Mesenchymal stem cell (in vitro differentiated cells and primary cell): ENCODE measurements around the gene ZAR1.

ENCODE experiments used
- DNase-seq: peaks from one replicate; pipeline ENCODE4 v3.0.0-alpha.2; 2013
- H2AFZ ChIP-seq: one replicate; pipeline ENCODE4 v1.6.1; 2013; ENCODE audit warnings: low read depth, mild to moderate bottlenecking, control low read depth, inconsistent platforms, low read length, moderate library complexity
- H2AK5ac ChIP-seq: 2 replicates; pipeline ENCODE4 v1.6.1; 2013; ENCODE audit warnings: low read length, moderate library complexity, mild to moderate bottlenecking, inconsistent platforms; ENCODE audit not compliant: severe bottlenecking
- H2BK120ac ChIP-seq: one replicate; pipeline ENCODE4 v1.6.1; 2013; ENCODE audit warnings: low read depth, mild to moderate bottlenecking, inconsistent platforms, low read length, moderate library complexity
- H2BK12ac ChIP-seq, 2 experiments: one replicate each; pipeline ENCODE4 v1.6.1; 2013; ENCODE audit warnings: inconsistent platforms in 2 of 2, low read length in 2 of 2, mild to moderate bottlenecking in 2 of 2, moderate library complexity in 2 of 2, control low read depth in 1 of 2
- H2BK15ac ChIP-seq: one replicate; pipeline ENCODE4 v1.6.1; 2013; ENCODE audit warnings: mild to moderate bottlenecking, low read depth, inconsistent platforms; ENCODE audit not compliant: poor library complexity, severe bottlenecking
- H2BK5ac ChIP-seq: 2 replicates; pipeline ENCODE4 v1.6.1; 2013; ENCODE audit warnings: low read depth, mild to moderate bottlenecking, low read length, control low read depth, inconsistent platforms; ENCODE audit not compliant: poor library complexity, severe bottlenecking
- H3K14ac ChIP-seq, 2 experiments: one replicate each; pipeline ENCODE4 v1.6.1; 2013; ENCODE audit warnings: inconsistent platforms in 2 of 2, low read length in 2 of 2, control low read depth in 1 of 2, mild to moderate bottlenecking in 1 of 2, moderate library complexity in 1 of 2
- H3K18ac ChIP-seq, 2 experiments: one replicate each; pipeline ENCODE4 v1.6.1; 2013; ENCODE audit warnings: inconsistent platforms in 2 of 2, low read length in 2 of 2, control low read depth in 1 of 2, low read depth in 1 of 2, mild to moderate bottlenecking in 1 of 2
- H3K23ac ChIP-seq, 2 experiments: one replicate each; pipeline ENCODE4 v1.6.1; 2013; ENCODE audit warnings: inconsistent platforms in 2 of 2, low read length in 2 of 2, mild to moderate bottlenecking in 2 of 2, moderate library complexity in 2 of 2, control low read depth in 1 of 2
- H3K27ac ChIP-seq: 2 replicates; pipeline ENCODE4 v1.5.1; 2013; ENCODE audit warnings: mild to moderate bottlenecking, moderate library complexity, low read length, control low read depth, inconsistent platforms; ENCODE audit not compliant: poor library complexity, severe bottlenecking
- H3K27me3 ChIP-seq, 2 experiments: 2 replicates each; pipeline versions ENCODE4 v1.6.1 to v1.7.0; 2013; ENCODE audit warnings: low read length in 2 of 2, mild to moderate bottlenecking in 2 of 2, moderate library complexity in 2 of 2, control low read depth in 1 of 2, inconsistent platforms in 1 of 2; ENCODE audit not compliant: control insufficient read depth in 1 of 2, insufficient read depth in 1 of 2
- H3K36me3 ChIP-seq, 2 experiments: 2 replicates each; pipeline versions ENCODE4 v1.6.1 to v1.7.0; 2013; ENCODE audit warnings: low read length in 2 of 2, control low read depth in 1 of 2, inconsistent platforms in 1 of 2, low read depth in 1 of 2, mild to moderate bottlenecking in 1 of 2; ENCODE audit not compliant: insufficient read depth in 2 of 2, control insufficient read depth in 1 of 2
- H3K4ac ChIP-seq, 2 experiments: one replicate each; pipeline ENCODE4 v1.6.1; 2013; ENCODE audit warnings: inconsistent platforms in 2 of 2, low read length in 2 of 2, mild to moderate bottlenecking in 2 of 2, moderate library complexity in 2 of 2, control low read depth in 1 of 2, low read depth in 1 of 2
- H3K4me1 ChIP-seq: 2 replicates; pipeline ENCODE4 v1.6.1; 2013; ENCODE audit warnings: low read depth, low read length, control low read depth; ENCODE audit not compliant: control insufficient read depth, insufficient read depth
- H3K4me2 ChIP-seq: 2 replicates; pipeline ENCODE4 v1.6.1; 2013; ENCODE audit warnings: low read length, mild to moderate bottlenecking, inconsistent platforms; ENCODE audit not compliant: poor library complexity, severe bottlenecking
- H3K4me3 ChIP-seq, 2 experiments: 2 replicates each; pipeline versions ENCODE4 v1.5.1 to v1.7.0; 2013; ENCODE audit warnings: low read length in 2 of 2, mild to moderate bottlenecking in 2 of 2, control low read depth in 1 of 2, low read depth in 1 of 2; ENCODE audit not compliant: insufficient read depth in 1 of 2
- H3K79me1 ChIP-seq: replicated peaks from 2 replicates; pipeline ENCODE4 v1.6.1; 2013; ENCODE audit warnings: mild to moderate bottlenecking, control low read depth, low read length, inconsistent platforms; ENCODE audit not compliant: poor library complexity, severe bottlenecking
- H3K9ac ChIP-seq: 2 replicates; pipeline ENCODE4 v1.7.0; 2013; ENCODE audit warnings: mild to moderate bottlenecking, low read length, moderate library complexity
- H3K9me3 ChIP-seq: 2 replicates; pipeline ENCODE4 v1.7.0; 2013; ENCODE audit warnings: mild to moderate bottlenecking, low read length; ENCODE audit not compliant: control insufficient read depth
- H4K8ac ChIP-seq: one replicate; pipeline ENCODE4 v1.6.1; 2013; ENCODE audit warnings: inconsistent platforms, mild to moderate bottlenecking, low read length, moderate library complexity
- H4K91ac ChIP-seq: one replicate; pipeline ENCODE4 v1.6.1; 2013; ENCODE audit warnings: mild to moderate bottlenecking, low read length, inconsistent platforms
- WGBS: methylation state at CpG from one replicate; pipeline ENCODE4 v1.1.7; 2013; ENCODE audit warnings: mixed read lengths; 5-methylcytosine and 5-hydroxymethylcytosine counted together

The ZAR1 gene

GRCh38 chr4:48484494-48485168, 5.4 kb upstream of the ZAR1 start:
- Histone ChIP-seq H3K4me1 (peaks cover 8% of the 10 kb centered on the region), H3K14ac (no peak overlapping the region), H4K8ac (no peak overlapping the region), H2BK120ac (no peak overlapping the region), H2BK15ac (no peak overlapping the region), H3K27me3 (peaks cover 51 to 88% of the 10 kb centered on the region in 2 experiments), H4K91ac (no peak overlapping the region), H3K18ac (no peak overlapping the region), H2AK5ac (no peak overlapping the region), H3K9me3 (peaks cover 4% of the 10 kb centered on the region), H2AFZ (no peak overlapping the region), H3K23ac (peak overlapping the region in 1 of 2 experiments; percentile 47), H2BK5ac (no peak overlapping the region), H3K79me1 (no peaks in the 10 kb centered on the region), H3K4me2 (no peak overlapping the region), H3K36me3 (no peaks in the 10 kb centered on the region), H3K9ac (no peak overlapping the region), H3K4ac (no peak overlapping the region), H2BK12ac (no peak overlapping the region), H3K4me3 (no peak overlapping the region), H3K27ac (no peak overlapping the region)
- DNase-seq, result no peak
- WGBS, result 50% methylated on average over 21 of the region's 22 CpGs

- Histone ChIP-seq H2BK12ac (no peak overlapping the region), H3K9ac (no peak overlapping the region), H3K4me2 (peak overlapping the region; percentile 76), H3K79me1 (no peaks in the 10 kb centered on the region), H3K18ac (no peak overlapping the region), H3K14ac (no peak overlapping the region), H2BK5ac (no peak overlapping the region), H3K9me3 (no peaks in the 10 kb centered on the region), H3K36me3 (peaks cover 0 to 3% of the 10 kb centered on the region in 2 experiments), H2BK15ac (no peak overlapping the region), H4K8ac (no peak overlapping the region), H3K27me3 (peaks cover 37 to 82% of the 10 kb centered on the region in 2 experiments), H2BK120ac (no peak overlapping the region), H4K91ac (no peak overlapping the region), H3K4me1 (peaks cover 12% of the 10 kb centered on the region), H2AFZ (peak overlapping the region; percentile 61), H3K4ac (no peak overlapping the region), H3K23ac (no peak overlapping the region), H3K4me3 (peak overlapping the region in 1 of 2 experiments; percentile 32), H3K27ac (no peak overlapping the region), H2AK5ac (no peak overlapping the region)
- no peak for DNase-seq
- WGBS, result 9% methylated on average over 11 of the region's 14 CpGs
Observed at GRCh38 chr4:48489683-48490011, 405 bp upstream of the ZAR1 start.

GRCh38 chr4:48490680-48491513, 845 bp downstream of the ZAR1 start:
- H3K4me3 ChIP-seq, result peak overlapping the region in 1 of 2 experiments; percentile 53
- peak overlapping the region in 1 of 2 experiments; percentile 97 for H3K23ac ChIP-seq

GRCh38 chr4:48491514-48492176, 1.6 kb downstream of the ZAR1 start:
- no peak overlapping the region for H2BK120ac ChIP-seq
- peaks cover 12% of the 10 kb centered on the region for H3K4me1 ChIP-seq
- no peak overlapping the region for H3K4me2 ChIP-seq
- H2BK15ac ChIP-seq, result no peak overlapping the region
- peaks cover 0 to 7% of the 10 kb centered on the region in 2 experiments for H3K36me3 ChIP-seq
- no peak for DNase-seq
- no peak overlapping the region for H4K91ac ChIP-seq
- 55% methylated on average over 23 of the region's 23 CpGs for WGBS
- no peaks in the 10 kb centered on the region for H3K79me1 ChIP-seq
- H2AK5ac ChIP-seq, result no peak overlapping the region
- H3K4me3 ChIP-seq, result no peak overlapping the region
- H3K4ac ChIP-seq, result no peak overlapping the region
- no peak overlapping the region for H3K18ac ChIP-seq
- no peak overlapping the region for H3K27ac ChIP-seq
- H3K14ac ChIP-seq, result no peak overlapping the region
- H2BK12ac ChIP-seq, result no peak overlapping the region
- H3K23ac ChIP-seq, result no peak overlapping the region
- no peak overlapping the region for H3K9ac ChIP-seq
- H3K27me3 ChIP-seq, result peaks cover 32 to 62% of the 10 kb centered on the region in 2 experiments
- no peak overlapping the region for H2AFZ ChIP-seq
- no peaks in the 10 kb centered on the region for H3K9me3 ChIP-seq
- no peak overlapping the region for H4K8ac ChIP-seq
- H2BK5ac ChIP-seq, result no peak overlapping the region

More at GRCh38 chr4:48490680-48491513, 845 bp downstream of the ZAR1 start:
- Histone ChIP-seq H3K4ac (no peak overlapping the region), H2BK120ac (no peak overlapping the region), H2BK12ac (no peak overlapping the region), H3K14ac (no peak overlapping the region), H3K9ac (no peak overlapping the region), H3K4me1 (peaks cover 12% of the 10 kb centered on the region), H2BK5ac (no peak overlapping the region), H3K27ac (no peak overlapping the region), H3K27me3 (peaks cover 32 to 69% of the 10 kb centered on the region in 2 experiments), H3K9me3 (no peaks in the 10 kb centered on the region), H4K91ac (no peak overlapping the region), H3K79me1 (no peaks in the 10 kb centered on the region), H2AK5ac (no peak overlapping the region), H3K36me3 (peaks cover 0 to 6% of the 10 kb centered on the region in 2 experiments), H2BK15ac (no peak overlapping the region), H3K18ac (peak overlapping the region in 1 of 2 experiments; percentile 35), H2AFZ (peak overlapping the region; percentile 69), H4K8ac (peak overlapping the region; percentile 4), H3K4me2 (peak overlapping the region; percentile 76)
- 7% methylated on average over 78 of the region's 104 CpGs for WGBS
- no peak for DNase-seq
